Activated CD8-positive, alpha-beta memory T cell treated with anti-CD3 and anti-CD28 coated beads for 1 hour (primary cell): Measurements from ENCODE around the gene MRC2.
"Not testable (repeated sequence)": the region's sequence is repeated elsewhere in the genome, so short reads cannot be mapped to it uniquely, and the experiment has no call there.

Source experiments
- DNase-seq, 2 donors: peaks; one replicate each; pipeline ENCODE4 v3.0.0-alpha.2; 2020; ENCODE audit warnings: low read depth in 1 of 2; ENCODE audit errors: extremely low read depth in 1 of 2

The MRC2 gene

GRCh38 chr17:62695093-62695738 is 67.7 kb downstream of the MRC2 start:
- not testable (repeated sequence) for DNase-seq

- no peak for DNase-seq
These were observed 68.8 kb downstream of the MRC2 start for GRCh38 chr17:62696256-62696655.

GRCh38 chr17:62696726-62697490 is 69.4 kb downstream of the MRC2 start:
- no peak for DNase-seq

- not testable (repeated sequence) for DNase-seq
These were observed 71.0 kb downstream of the MRC2 start for GRCh38 chr17:62698459-62698858.

GRCh38 chr17:62700964-62701705 is 73.7 kb downstream of the MRC2 start:
- no peak for DNase-seq

- DNase-seq: no peak
These were observed 74.2 kb downstream of the MRC2 start for GRCh38 chr17:62701706-62702085.

GRCh38 chr17:62702746-62703260 is 75.3 kb downstream of the MRC2 start:
- DNase-seq: no peak

GRCh38 chr17:62703261-62703775 is 75.8 kb downstream of the MRC2 start:
- no peak for DNase-seq

GRCh38 chr17:62703776-62704380 is 76.4 kb downstream of the MRC2 start:
- peak; percentile 28 to 56 for DNase-seq

- DNase-seq: no peak
These were observed 77.0 kb downstream of the MRC2 start for GRCh38 chr17:62704381-62704971.

- no peak for DNase-seq
These were observed 77.8 kb downstream of the MRC2 start for GRCh38 chr17:62705156-62705777.

GRCh38 chr17:62705778-62706597 is 78.5 kb downstream of the MRC2 start:
- no peak for DNase-seq

GRCh38 chr17:62706598-62707424 is 79.3 kb downstream of the MRC2 start:
- DNase-seq: no peak

- DNase-seq: no peak
These were observed 79.9 kb downstream of the MRC2 start for GRCh38 chr17:62707425-62707739.

- no peak for DNase-seq
These were observed 81.1 kb downstream of the MRC2 start for GRCh38 chr17:62708587-62708986.

- DNase-seq: no peak
These were observed 84.7 kb downstream of the MRC2 start for GRCh38 chr17:62712171-62712581.

GRCh38 chr17:62713086-62713881 is 85.8 kb downstream of the MRC2 start:
- DNase-seq: no peak
